ENCODE measurements around the gene A1CF.
"Not testable (repeated sequence)": the region's sequence is repeated elsewhere in the genome, so short reads cannot be mapped to it uniquely, and the experiment has no call there.

The A1CF gene

DNA sequence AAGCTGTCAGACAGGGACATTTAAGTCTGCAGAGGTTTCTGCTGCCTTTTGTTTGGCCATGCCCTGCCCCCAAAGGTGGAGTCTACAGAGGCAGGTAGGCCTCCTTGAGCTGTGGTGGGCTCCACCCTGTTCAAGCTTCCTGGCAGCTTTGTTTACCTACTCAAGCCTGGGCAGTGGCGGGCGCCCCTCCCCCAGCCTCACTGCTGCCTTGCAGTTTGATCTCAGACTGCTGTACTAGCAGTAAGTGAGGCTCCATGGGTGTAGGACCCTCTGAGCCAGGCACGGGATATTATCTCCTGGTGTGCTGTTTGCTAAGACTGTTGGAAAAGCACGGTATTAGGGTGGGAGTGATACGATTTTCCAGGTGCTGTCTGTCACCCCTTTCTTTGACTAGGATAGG, 97.5 kb downstream of the A1CF start:
- H3K27me3 Mint-ChIP-seq; H3K27ac Mint-ChIP-seq; H3K36me3 Mint-ChIP-seq; H3K4me3 Mint-ChIP-seq; H3K9me3 Mint-ChIP-seq (ENCODE audit: low read depth): not testable (repeated sequence)
- peaks cover 11% of the 10 kb centered on the region for H3K4me1 Mint-ChIP-seq (ENCODE audit: low read depth)

DNA sequence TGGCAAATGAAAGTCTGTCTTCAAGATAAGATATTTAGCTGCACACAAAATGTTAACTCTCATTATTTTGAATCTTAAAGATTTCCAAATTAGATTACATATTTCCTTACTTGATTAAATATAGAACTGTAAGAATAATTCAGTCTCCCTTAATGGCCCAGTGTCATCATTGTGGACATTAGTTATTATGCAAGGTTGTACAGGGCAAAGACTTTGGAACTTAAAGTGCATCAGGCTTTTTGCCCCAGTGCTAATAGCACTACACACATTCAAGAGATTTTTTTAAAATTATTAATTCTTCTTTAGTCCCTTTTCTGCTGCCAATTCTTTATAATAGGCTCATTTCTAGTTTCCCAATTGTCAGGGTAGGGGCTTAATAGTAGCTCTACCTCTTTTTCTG, 103.4 kb downstream of the A1CF start:
- H3K27ac Mint-ChIP-seq; H3K27me3 Mint-ChIP-seq; H3K4me3 Mint-ChIP-seq; H3K9me3 Mint-ChIP-seq (ENCODE audit: low read depth); H3K36me3 Mint-ChIP-seq; H3K4me1 Mint-ChIP-seq (ENCODE audit: low read depth): not testable (repeated sequence)

DNA sequence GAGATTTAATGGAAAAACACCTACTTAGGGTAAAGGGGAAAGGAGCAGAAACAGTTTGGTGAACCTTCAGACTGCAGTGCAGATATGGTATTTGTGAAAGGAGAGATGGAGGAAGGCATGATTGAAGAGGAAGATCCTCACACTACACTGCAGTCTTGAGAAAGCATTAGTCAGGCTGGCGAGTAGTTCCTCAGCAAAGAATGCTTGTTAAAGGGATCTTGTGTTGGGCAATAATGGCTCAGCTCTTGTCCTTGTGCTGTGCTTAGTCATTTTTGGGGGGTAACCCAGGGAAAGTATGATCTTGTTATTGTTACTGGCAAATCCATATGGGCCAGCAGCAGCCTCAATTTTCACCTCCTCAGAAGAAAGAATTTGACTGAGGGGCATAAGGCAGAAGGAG, 105.4 kb downstream of the A1CF start:
- not testable (repeated sequence) for H3K27me3 Mint-ChIP-seq; H3K9me3 Mint-ChIP-seq (ENCODE audit: low read depth); H3K27ac Mint-ChIP-seq; H3K36me3 Mint-ChIP-seq; H3K4me3 Mint-ChIP-seq; H3K4me1 Mint-ChIP-seq (ENCODE audit: low read depth)

DNA sequence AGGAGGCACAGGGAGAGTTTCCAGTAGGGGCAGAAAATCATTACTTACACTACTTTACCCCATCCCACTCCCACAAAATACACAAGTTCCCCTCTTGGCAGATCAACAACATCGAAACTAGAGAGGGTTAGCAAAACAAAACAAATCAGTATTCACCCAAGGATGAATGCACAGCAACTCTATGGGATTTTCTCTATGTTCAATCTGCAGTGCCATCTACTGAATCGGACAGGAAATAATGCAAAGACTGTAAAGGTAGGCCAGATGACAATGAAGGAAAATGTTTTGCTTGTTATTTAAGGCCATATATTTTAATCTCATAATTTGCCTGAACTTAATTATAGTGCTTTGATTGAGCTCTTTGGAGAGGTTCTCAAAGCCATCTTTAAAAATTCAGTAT, 110.6 kb downstream of the A1CF start:
- H3K4me3 Mint-ChIP-seq; H3K27me3 Mint-ChIP-seq; H3K9me3 Mint-ChIP-seq (ENCODE audit: low read depth); H3K27ac Mint-ChIP-seq; H3K4me1 Mint-ChIP-seq (ENCODE audit: low read depth); H3K36me3 Mint-ChIP-seq: not testable (repeated sequence)

DNA sequence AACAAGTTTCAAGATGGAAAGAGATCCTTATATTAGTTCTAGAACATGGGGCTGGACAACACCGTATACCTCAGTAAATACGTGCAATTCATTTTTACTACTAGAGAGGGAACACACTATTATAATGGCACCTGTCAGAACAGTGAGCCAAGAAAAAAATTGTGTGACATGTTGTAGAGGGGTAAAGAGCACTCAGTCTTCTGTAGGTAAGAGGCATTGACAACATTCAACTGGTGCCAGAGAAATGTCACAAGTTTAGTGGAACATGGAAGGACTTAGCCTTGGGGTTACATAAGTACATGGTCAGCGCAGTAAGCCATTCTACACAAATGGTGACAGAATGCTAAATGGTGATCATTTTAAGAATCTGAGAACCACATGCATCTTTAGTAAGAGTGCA, 113.4 kb downstream of the A1CF start:
- not testable (repeated sequence) for H3K27me3 Mint-ChIP-seq; H3K27ac Mint-ChIP-seq; H3K9me3 Mint-ChIP-seq (ENCODE audit: low read depth); H3K4me1 Mint-ChIP-seq (ENCODE audit: low read depth); H3K4me3 Mint-ChIP-seq; H3K36me3 Mint-ChIP-seq

DNA sequence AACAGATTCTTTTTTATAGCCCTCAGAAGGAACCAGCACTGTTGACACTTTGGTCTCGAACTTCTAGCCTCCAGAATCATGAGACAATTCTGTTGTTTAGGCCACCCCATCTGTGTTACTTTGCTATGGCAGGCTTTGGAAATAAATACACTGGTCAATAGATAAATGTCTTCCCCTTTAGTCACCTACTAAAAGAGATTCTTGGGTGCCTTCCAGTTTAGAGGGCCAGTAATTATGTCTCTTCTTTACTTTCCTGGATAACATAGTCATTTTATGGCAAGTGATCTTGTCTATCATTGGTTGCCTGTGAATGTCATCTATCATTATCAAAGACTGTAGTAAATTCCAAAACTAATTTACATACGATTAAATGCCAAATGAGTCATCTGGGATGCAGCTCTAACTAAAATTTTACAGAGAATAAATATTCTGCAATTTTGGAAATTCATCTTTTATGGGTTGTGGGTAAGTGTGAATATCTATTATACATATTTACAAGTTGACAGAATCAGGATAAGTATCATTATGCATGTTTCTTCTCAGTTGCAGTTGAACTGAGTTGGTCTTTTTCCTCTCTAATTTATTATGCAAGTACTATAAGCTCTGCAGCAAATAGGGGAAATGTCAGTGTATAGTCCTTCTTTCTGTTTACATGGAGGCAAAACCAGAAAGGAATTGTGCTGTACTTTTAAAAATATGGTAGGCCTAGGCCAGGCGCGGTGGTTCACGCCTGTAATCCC, 118.5 kb downstream of the A1CF start:
- not testable (repeated sequence) for H3K27ac Mint-ChIP-seq; H3K4me3 Mint-ChIP-seq; H3K27me3 Mint-ChIP-seq; H3K36me3 Mint-ChIP-seq; H3K4me1 Mint-ChIP-seq (ENCODE audit: low read depth)
- peaks cover 12% of the 10 kb centered on the region for H3K9me3 Mint-ChIP-seq (ENCODE audit: low read depth)
